Endodermal cell (in vitro differentiated cells): ENCODE results near the gene EMILIN3. TPM values are rescaled to one million over a fixed set of nuclear protein-coding genes. Genes with fewer than 3 reads are reported as not detected.

Experiments used
- DNase-seq: peaks from one replicate; pipeline ENCODE4 v3.0.0-alpha.2; 2017
- H3K27ac ChIP-seq: 2 replicates; pipeline ENCODE4 v1.5.1; 2013; ENCODE audit warnings: mild to moderate bottlenecking, low read depth, low read length, moderate library complexity
- H3K27me3 ChIP-seq: 2 replicates; pipeline ENCODE4 v1.6.1; 2013; ENCODE audit warnings: mild to moderate bottlenecking, low read length, moderate library complexity; ENCODE audit not compliant: insufficient read depth, control insufficient read depth, poor library complexity, severe bottlenecking
- H3K36me3 ChIP-seq: 2 replicates; pipeline ENCODE4 v1.7.0; 2013; ENCODE audit warnings: mild to moderate bottlenecking, low read length, moderate library complexity; ENCODE audit not compliant: control insufficient read depth, insufficient read depth
- H3K4me1 ChIP-seq: one replicate; pipeline ENCODE4 v1.7.0; 2013; ENCODE audit warnings: low read length; ENCODE audit not compliant: control insufficient read depth, insufficient read depth
- H3K4me3 ChIP-seq: 2 replicates; pipeline ENCODE4 v1.5.1; 2013; ENCODE audit warnings: mild to moderate bottlenecking, low read length, moderate library complexity
- H3K9ac ChIP-seq: 2 replicates; pipeline ENCODE4 v1.6.1; 2013; ENCODE audit warnings: mild to moderate bottlenecking, low read length, moderate library complexity; ENCODE audit not compliant: poor library complexity, severe bottlenecking; ENCODE audit errors: extremely low read depth
- H3K9me3 ChIP-seq: 2 replicates; pipeline ENCODE4 v1.6.1; 2013; ENCODE audit warnings: mild to moderate bottlenecking, low read length, moderate library complexity; ENCODE audit not compliant: control insufficient read depth
- H3K27ac Mint-ChIP-seq: 2 replicates; pipeline ENCODE4 v1.8.0; 2020; ENCODE audit warnings: mixed read lengths
- H3K27me3 Mint-ChIP-seq: 2 replicates; pipeline ENCODE4 v1.8.0; 2021; ENCODE audit warnings: mild to moderate bottlenecking, mixed read lengths; ENCODE audit not compliant: insufficient read depth
- H3K36me3 Mint-ChIP-seq: 2 replicates; pipeline ENCODE4 v1.8.0; 2020; ENCODE audit warnings: low read depth, mixed read lengths
- H3K4me1 Mint-ChIP-seq: 2 replicates; pipeline ENCODE4 v1.8.0; 2020; ENCODE audit warnings: mixed read lengths
- H3K4me3 Mint-ChIP-seq: 2 replicates; pipeline ENCODE4 v1.8.0; 2020; ENCODE audit warnings: mild to moderate bottlenecking, moderate library complexity, mixed read lengths
- H3K9me3 Mint-ChIP-seq: 2 replicates; pipeline ENCODE4 v1.8.0; 2020; ENCODE audit warnings: mild to moderate bottlenecking, mixed read lengths
- CTCF ChIP-seq: fragments of 200-600 bp; sonication (generic); conservative IDR thresholded peaks from 2 replicates; pipeline ENCODE4 v1.5.0; 2021; ENCODE audit warnings: antibody characterized with exemption, mild to moderate bottlenecking
- WGBS, 2 experiments: methylation state at CpG; one replicate each; pipeline versions ENCODE4 v1.1.5 to v1.1.7; 2013; ENCODE audit warnings: missing lambda C conversion rate in 2 of 2, mixed read lengths in 1 of 2; ENCODE audit not compliant: insufficient coverage in 1 of 2, insufficient read length in 1 of 2; 5-methylcytosine and 5-hydroxymethylcytosine counted together
- total RNA-seq, 2 donors: library from RNA; stranded (reverse); fragmentation: NEBNext Ultra II Directional in 1 of 2; extraction: Animal tissue kit (Norgen Biotek cat#: 25700) in 1 of 2; gene quantifications; 2 replicates in 1 of 2; 3 replicates in 1 of 2; pipeline ENCODE4 v1.2.1, GENCODE V29; 2021

Gene EMILIN3
- total RNA-seq, 2 donors from 2014 or later: 5.3 to 9.6 TPM

- TF ChIP-seq CTCF: no peak
- no peak overlapping the region for H3K27ac Mint-ChIP-seq
- H3K4me1 ChIP-seq: no peaks in the 10 kb centered on the region
- H3K36me3 Mint-ChIP-seq: no peaks in the 10 kb centered on the region
- H3K27me3 Mint-ChIP-seq: peaks cover 24% of the 10 kb centered on the region
- DNase-seq: no peak
- no peaks in the 10 kb centered on the region for H3K4me1 Mint-ChIP-seq
- no peak overlapping the region for H3K27ac ChIP-seq
- H3K27me3 ChIP-seq: peaks cover 7% of the 10 kb centered on the region
- H3K9ac ChIP-seq: no peak overlapping the region
- H3K36me3 ChIP-seq: no peaks in the 10 kb centered on the region
- WGBS, 2 experiments: 90 to 91% methylated on average over 6 to 9 of the region's 9 CpGs
- no peak overlapping the region for H3K4me3 ChIP-seq
- no peaks in the 10 kb centered on the region for H3K9me3 ChIP-seq
- H3K9me3 Mint-ChIP-seq: peaks cover 20% of the 10 kb centered on the region
- H3K4me3 Mint-ChIP-seq: no peak overlapping the region
Measured at GRCh38 chr20:41373931-41374920, 7.6 kb upstream of the EMILIN3 start.

GRCh38 chr20:41373251-41373783 lies 6.7 kb upstream of the EMILIN3 start:
- Histone ChIP-seq H3K9ac (no peak overlapping the region), H3K4me1 (no peaks in the 10 kb centered on the region), H3K36me3 (no peaks in the 10 kb centered on the region), H3K9me3 (no peaks in the 10 kb centered on the region), H3K27ac (no peak overlapping the region), H3K4me3 (no peak overlapping the region), H3K27me3 (peaks cover 12% of the 10 kb centered on the region)
- no peaks in the 10 kb centered on the region for H3K4me1 Mint-ChIP-seq
- H3K27me3 Mint-ChIP-seq: peaks cover 30% of the 10 kb centered on the region
- 84 to 90% methylated on average over 8 to 11 of the region's 11 CpGs for WGBS, 2 experiments
- H3K4me3 Mint-ChIP-seq: no peak overlapping the region
- no peaks in the 10 kb centered on the region for H3K36me3 Mint-ChIP-seq
- TF ChIP-seq CTCF: no peak
- H3K27ac Mint-ChIP-seq: no peak overlapping the region
- H3K9me3 Mint-ChIP-seq: peaks cover 20% of the 10 kb centered on the region
- no peak for DNase-seq

DNA sequence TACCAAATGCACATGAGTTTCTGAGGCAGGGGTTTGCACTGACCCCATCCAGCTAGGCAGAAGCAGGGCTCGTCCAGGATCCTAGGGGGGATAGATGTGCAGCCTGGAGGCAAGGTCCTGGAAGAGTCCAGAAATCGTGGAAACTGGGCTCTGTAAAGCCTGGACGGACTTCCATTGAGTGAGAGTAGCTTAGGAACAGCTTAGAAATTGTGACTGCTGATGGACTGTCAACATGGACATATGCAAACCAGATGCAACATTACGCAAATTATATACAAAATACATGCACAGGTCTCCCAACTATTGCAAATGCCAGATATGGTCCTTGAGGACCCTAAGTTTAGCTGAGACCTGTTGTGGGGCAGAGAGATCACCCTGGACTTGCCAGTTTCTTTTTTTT lies 4.8 kb upstream of the EMILIN3 start:
- peaks cover 6% of the 10 kb centered on the region for H3K4me1 Mint-ChIP-seq

More for the DNA sequence above, 4.8 kb upstream of the EMILIN3 start:
- Histone ChIP-seq H3K36me3 (no peaks in the 10 kb centered on the region), H3K4me3 (no peak overlapping the region), H3K4me1 (no peaks in the 10 kb centered on the region), H3K27ac (no peak overlapping the region), H3K9ac (no peak overlapping the region), H3K27me3 (peaks cover 29% of the 10 kb centered on the region), H3K9me3 (no peaks in the 10 kb centered on the region)
- Mint-ChIP-seq H3K27ac (no peak overlapping the region), H3K4me3 (no peak overlapping the region), H3K9me3 (peaks cover 20% of the 10 kb centered on the region), H3K36me3 (no peaks in the 10 kb centered on the region), H3K27me3 (peaks cover 41% of the 10 kb centered on the region)
- DNase-seq: no peak
- 90 to 94% methylated on average over 4 of the region's 4 CpGs for WGBS, 2 experiments
- TF ChIP-seq CTCF: no peak
